Stimulated activated naive CD4-positive, alpha-beta T cell (primary cell): ENCODE data around the gene SLC41A3.
"Not testable (repeated sequence)": the region's sequence is repeated elsewhere in the genome, so short reads cannot be mapped to it uniquely, and the experiment has no call there.

ENCODE experiments used
- DNase-seq, 6 experiments: peaks; one replicate each; lab custom pipeline; 2025; lab: John Stamatoyannopoulos, UW

The SLC41A3 gene

DNA sequence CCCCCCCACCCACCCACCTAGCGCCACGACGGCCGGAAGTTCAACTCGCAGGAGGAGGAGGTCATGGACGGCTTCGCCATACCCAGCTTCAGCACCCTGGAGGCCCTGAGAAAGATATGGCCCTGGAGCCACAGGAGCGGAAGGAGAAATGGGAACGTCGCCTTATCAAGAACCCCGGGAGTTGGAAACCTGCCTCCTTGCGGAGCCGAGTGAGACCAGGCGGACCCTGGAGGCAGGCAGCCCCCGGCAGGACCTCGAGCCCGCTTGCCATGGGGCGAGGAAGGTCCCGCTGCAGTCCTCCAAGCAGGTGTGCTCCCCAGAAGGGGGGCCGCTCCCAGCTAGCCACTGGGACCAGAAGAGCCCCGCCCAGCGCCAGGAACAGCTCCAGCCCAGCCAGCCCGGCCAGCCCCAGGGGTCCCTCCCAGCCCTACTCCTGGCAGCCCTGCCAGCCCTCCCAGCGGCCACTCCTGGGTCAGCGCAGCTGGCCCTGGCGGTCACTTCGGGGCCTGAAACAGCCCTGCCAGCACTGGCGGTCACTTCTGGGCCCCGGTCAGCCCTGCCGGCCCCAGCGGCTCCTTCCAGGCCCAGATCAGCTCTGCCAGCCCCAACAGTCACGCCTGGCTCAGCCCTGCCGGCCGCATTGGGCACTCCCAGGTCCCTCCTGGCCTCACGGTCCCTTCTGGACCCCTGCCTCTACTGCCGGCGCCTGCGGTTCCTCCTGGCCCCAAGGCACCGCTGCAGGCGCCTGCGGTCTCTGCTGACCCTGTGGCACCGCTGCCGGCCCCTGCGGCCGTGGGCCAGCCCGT is 125.2 kb downstream of the SLC41A3 start:
- DNase-seq = no peak

DNA sequence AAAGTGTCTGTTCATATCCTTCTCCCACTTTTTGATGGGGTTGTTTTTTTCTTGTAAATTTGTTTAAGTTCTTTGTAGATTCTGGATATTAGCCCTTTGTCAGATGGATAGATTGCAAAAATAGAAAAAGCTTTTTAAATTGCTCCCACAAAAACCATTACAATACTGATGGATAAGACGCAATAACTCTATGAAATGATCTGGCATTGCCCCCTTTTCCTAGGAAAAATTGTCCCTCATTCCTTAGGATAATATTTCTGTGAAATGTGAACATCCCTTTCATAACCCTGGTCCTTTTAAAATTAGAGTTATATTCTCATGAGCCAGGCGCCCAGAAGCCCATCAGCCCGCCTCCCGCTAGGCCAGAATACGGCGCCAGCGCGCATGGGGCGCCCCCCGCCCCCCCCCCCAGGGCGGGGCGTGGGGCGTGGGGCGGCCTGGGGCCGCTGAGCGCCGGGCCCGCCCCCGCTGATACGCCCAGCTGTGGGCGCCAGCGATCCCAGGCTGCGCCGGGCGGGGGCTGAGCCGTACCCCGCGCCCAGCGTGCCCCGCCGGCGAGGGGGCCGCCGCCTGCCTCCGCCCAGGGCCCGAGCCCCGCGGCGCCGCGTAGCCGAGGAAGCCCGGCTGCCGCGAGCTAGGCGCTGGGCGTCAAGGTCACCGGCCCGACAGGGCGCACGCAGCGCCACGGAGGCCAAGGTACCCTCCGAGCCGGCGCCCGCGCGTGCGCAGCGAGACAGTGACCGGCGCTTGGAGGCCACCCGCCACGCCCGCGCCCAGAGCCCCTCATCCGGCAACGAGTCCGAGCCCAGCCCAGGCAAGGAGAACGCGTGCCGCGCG is 126.0 kb downstream of the SLC41A3 start:
- DNase-seq = no peak

DNA sequence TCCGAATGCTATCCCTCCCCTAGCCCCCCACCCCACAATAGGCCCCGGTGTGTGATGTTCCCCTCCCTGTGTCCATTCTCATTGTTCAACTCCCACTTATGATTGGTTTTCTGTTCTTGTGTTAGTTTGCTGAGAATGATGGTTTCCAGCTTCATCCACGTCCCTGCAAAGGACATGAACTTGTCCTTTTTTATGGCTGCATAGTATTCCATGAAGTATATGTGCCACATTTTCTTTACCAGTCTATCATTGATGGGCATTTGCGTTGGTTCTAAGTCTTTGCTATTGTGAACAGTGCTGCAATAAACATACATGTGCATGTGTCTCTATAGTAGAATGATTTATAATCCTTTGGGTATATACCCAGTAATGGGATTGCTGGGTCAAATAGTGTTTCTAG is 126.9 kb downstream of the SLC41A3 start:
- not testable (repeated sequence) for DNase-seq
